Activated naive CD4-positive, alpha-beta T cell treated with anti-CD3 and anti-CD28 coated beads, Interleukin-2, amount 10 ng/mL, durations not matched to agents 7 days and 5 days (primary cell): Measurements from ENCODE around the gene FBXO8.
"Not testable (repeated sequence)": the region's sequence is repeated elsewhere in the genome, so short reads cannot be mapped to it uniquely, and the experiment has no call there.

Source experiments
- CTCF ChIA-PET: fragments of 350-600 bp; sonication (Branson Sonifier 250); formaldehyde crosslinking; loops from one replicate; lab custom pipeline; 2021; ENCODE audit warnings: antibody characterized with exemption; lab: Charles Lee
- DNase-seq: peaks from one replicate; pipeline ENCODE4 v3.0.0-alpha.2; 2020
- H3K27ac Mint-ChIP-seq: one replicate; pipeline ENCODE4 v1.8.0; 2021; ENCODE audit warnings: mild to moderate bottlenecking, moderate library complexity, mixed read lengths
- H3K27me3 Mint-ChIP-seq: one replicate; pipeline ENCODE4 v1.8.0; 2021; ENCODE audit warnings: mild to moderate bottlenecking, mixed read lengths
- H3K36me3 Mint-ChIP-seq: one replicate; pipeline ENCODE4 v1.8.0; 2021; ENCODE audit warnings: mixed read lengths
- H3K4me1 Mint-ChIP-seq: one replicate; pipeline ENCODE4 v1.8.0; 2021; ENCODE audit warnings: mixed read lengths
- H3K4me3 Mint-ChIP-seq: one replicate; pipeline ENCODE4 v1.8.0; 2021; ENCODE audit warnings: mild to moderate bottlenecking, moderate library complexity, mixed read lengths
- H3K9me3 Mint-ChIP-seq: one replicate; pipeline ENCODE4 v1.8.0; 2021; ENCODE audit warnings: mixed read lengths

The FBXO8 gene

DNA sequence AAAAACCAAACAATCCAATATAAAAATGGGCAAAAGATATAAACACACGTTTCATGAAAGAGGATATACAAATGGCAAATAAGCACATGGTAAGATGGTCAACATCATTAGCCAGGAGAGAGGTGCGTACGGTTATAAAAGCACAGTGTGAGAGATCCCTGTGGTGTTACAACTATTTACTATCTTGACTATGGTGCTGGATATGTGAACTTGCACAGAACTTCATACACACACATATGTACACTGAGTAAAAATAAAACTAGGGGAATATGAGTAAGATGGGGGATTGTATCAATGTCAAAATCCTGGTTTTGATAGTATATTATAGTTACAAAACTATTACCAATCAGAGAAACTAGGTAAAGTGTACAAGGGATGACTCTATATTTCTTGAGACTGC lies 8.4 kb downstream of the FBXO8 start:
- no peak for DNase-seq
- CTCF ChIA-PET = no interaction called here
- peaks cover 6% of the 10 kb centered on the region for H3K4me1 Mint-ChIP-seq
- no peaks in the 10 kb centered on the region for H3K9me3 Mint-ChIP-seq
- H3K36me3 Mint-ChIP-seq = peaks cover 8% of the 10 kb centered on the region
- no peak overlapping the region for H3K4me3 Mint-ChIP-seq
- H3K27ac Mint-ChIP-seq = no peak overlapping the region
- no peaks in the 10 kb centered on the region for H3K27me3 Mint-ChIP-seq

DNA sequence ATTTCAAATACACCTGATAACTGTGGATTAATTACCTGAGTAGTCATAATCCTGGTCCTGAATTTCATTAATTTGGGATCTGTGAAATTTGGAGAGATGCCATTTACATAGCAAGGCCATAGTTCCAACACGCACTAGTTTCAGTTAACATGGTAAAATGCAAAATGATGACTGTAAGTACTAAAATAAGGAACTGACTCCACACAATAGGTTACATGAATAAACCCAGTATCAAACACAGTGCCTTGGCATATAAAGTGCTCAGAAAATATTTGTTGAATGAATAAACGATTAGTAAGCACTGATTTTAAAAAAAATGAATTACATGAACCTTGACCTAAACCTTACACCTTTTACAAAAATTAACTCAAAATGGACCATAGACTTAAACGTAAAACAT lies 9.0 kb downstream of the FBXO8 start:
- no peaks in the 10 kb centered on the region for H3K9me3 Mint-ChIP-seq
- H3K4me3 Mint-ChIP-seq = no peak overlapping the region
- H3K27me3 Mint-ChIP-seq = no peaks in the 10 kb centered on the region
- DNase-seq = no peak
- no peak overlapping the region for H3K27ac Mint-ChIP-seq
- peaks cover 2% of the 10 kb centered on the region for H3K4me1 Mint-ChIP-seq
- H3K36me3 Mint-ChIP-seq = peaks cover 4% of the 10 kb centered on the region
- CTCF ChIA-PET = no interaction called here

DNA sequence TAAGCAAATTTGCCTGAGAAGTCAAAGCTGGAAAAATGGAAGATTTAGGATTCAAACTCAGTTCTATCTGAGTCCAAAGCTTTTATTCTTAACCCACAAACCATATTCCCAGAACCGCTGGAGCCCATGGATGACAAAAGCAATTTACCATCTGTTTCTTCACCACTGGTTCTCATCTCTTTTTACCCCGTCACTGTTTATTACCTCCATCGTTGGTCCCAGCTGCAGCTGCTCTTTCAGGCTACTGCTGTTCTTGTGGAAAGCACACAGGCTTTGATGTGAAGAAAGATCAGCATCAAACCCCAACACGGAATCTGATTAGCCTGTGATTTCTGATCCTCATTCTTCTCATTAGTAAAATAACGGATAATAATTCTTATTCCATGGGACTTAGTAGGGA lies 9.5 kb downstream of the FBXO8 start:
- DNase-seq = no peak
- no peaks in the 10 kb centered on the region for H3K4me1 Mint-ChIP-seq

DNA sequence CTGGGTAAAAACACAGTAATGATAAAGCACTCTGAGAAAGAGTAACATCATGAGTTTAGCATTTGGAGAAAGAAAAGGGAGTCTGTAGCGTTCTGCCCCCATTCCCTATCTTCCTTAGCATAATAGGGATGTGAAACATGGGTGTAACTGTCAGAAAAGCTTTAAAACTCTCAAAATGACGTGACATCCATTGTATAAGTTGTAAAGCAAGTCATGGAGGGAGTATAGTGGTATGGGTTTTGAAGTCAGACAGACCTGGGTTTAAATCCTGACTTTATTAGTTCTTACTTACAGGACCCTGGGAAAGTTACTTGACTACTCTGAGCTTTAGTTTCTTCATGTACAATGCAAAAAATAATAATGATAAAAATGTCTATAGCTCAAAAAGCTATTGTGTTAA lies 17.1 kb downstream of the FBXO8 start:
- Mint-ChIP-seq H3K4me1 (no peaks in the 10 kb centered on the region), H3K9me3 (no peaks in the 10 kb centered on the region), H3K4me3 (no peak overlapping the region), H3K36me3 (peaks cover 5% of the 10 kb centered on the region), H3K27me3 (no peaks in the 10 kb centered on the region), H3K27ac (no peak overlapping the region)
- CTCF ChIA-PET = interaction anchor here (1.3 kb wide), 1 partner anchor 44 kb away, joined by 3 read pairs; no protein-coding TSS in a partner anchor
- no peak for DNase-seq

More for the DNA sequence above, 9.5 kb downstream of the FBXO8 start:
- H3K4me3 Mint-ChIP-seq = no peak overlapping the region
- CTCF ChIA-PET = no interaction called here
- peaks cover 2% of the 10 kb centered on the region for H3K36me3 Mint-ChIP-seq
- H3K9me3 Mint-ChIP-seq = no peaks in the 10 kb centered on the region
- no peaks in the 10 kb centered on the region for H3K27me3 Mint-ChIP-seq
- H3K27ac Mint-ChIP-seq = no peak overlapping the region

DNA sequence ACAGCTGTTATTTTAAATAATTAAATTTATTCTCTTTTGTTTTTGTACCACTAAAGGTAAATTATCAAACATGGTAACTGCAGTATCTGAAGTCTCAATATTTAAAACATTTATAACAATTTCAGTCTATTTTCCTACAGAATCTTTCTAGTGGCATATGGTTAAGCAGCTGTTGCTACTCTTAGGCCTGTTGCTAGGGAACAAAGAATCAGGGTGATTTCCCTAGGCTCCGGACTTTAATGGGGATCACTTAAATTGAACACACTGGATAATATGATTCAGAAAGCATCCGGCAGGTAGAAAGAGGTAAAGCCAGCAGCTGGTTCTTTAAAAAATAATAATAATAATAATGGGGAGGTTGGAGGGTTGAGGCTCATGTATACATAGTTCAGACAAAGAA lies 17.6 kb downstream of the FBXO8 start:
- no peaks in the 10 kb centered on the region for H3K4me1 Mint-ChIP-seq
- CTCF ChIA-PET = no interaction called here
- H3K36me3 Mint-ChIP-seq = peaks cover 5% of the 10 kb centered on the region

DNA sequence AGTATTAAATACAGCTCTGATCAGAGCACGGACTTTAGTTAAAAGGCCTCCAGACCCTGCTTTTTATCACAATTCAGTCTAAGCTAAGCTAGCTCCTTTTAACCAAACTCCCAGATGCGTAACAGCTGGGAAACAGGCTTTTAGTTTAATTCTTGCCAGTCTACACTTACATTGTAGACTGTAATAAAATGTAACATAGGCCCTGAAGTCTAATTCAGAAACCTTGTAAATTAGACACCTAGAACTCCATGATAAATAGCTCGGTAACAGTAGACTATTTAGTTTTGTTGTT lies 20.1 kb downstream of the FBXO8 start:
- no peaks in the 10 kb centered on the region for H3K9me3 Mint-ChIP-seq
- peaks cover 4% of the 10 kb centered on the region for H3K36me3 Mint-ChIP-seq
- CTCF ChIA-PET = no interaction called here
- no peak for DNase-seq
- no peak overlapping the region for H3K27ac Mint-ChIP-seq
- no peaks in the 10 kb centered on the region for H3K4me1 Mint-ChIP-seq
- H3K4me3 Mint-ChIP-seq = no peak overlapping the region
- H3K27me3 Mint-ChIP-seq = no peaks in the 10 kb centered on the region

More for the DNA sequence above, 17.6 kb downstream of the FBXO8 start:
- no peaks in the 10 kb centered on the region for H3K27me3 Mint-ChIP-seq
- H3K9me3 Mint-ChIP-seq = no peaks in the 10 kb centered on the region
- DNase-seq = no peak
- H3K4me3 Mint-ChIP-seq = no peak overlapping the region
- H3K27ac Mint-ChIP-seq = no peak overlapping the region

DNA sequence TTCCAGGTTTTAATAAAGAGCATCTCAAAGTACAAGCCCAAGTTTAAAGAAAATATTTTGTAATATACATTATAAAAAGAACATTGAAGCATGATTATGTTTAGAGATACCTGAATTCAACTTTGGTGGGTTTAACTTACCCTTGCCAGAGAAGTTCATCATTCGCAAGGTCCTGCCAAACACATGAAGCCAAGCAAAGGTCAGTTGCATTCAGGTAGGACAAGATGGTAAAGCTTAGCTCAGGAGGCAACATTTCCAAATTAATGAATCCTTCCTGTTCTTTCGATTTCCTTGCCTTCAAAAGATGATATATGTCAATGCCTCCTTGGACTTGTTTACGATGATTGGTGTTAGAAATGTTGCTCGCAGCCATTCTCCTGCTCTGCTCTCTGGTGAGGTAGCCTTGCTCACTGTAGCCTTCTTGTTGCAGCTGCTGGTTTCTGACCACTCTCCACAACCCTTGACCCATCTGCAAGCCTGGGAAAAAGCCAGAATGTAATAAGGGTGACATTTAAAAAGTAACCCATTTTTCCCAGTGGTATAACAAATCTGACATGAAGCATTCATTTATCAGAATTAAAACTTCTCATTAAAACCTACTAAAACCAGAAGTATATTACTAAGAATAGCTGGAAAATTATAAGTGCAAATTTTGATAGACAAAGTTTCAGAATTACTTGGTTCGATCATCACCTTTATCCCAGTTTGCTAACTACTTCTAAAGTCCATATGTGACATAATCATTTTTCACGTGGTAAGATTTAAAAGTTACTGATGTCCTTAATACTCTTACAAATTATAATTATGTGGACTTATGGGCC lies 20.6 kb downstream of the FBXO8 start:
- H3K4me1 Mint-ChIP-seq = no peaks in the 10 kb centered on the region
- H3K4me3 Mint-ChIP-seq = no peak overlapping the region
- no peaks in the 10 kb centered on the region for H3K9me3 Mint-ChIP-seq
- H3K27ac Mint-ChIP-seq = no peak overlapping the region
- CTCF ChIA-PET = no interaction called here
- peaks cover 4% of the 10 kb centered on the region for H3K36me3 Mint-ChIP-seq
- no peaks in the 10 kb centered on the region for H3K27me3 Mint-ChIP-seq
- no peak for DNase-seq

DNA sequence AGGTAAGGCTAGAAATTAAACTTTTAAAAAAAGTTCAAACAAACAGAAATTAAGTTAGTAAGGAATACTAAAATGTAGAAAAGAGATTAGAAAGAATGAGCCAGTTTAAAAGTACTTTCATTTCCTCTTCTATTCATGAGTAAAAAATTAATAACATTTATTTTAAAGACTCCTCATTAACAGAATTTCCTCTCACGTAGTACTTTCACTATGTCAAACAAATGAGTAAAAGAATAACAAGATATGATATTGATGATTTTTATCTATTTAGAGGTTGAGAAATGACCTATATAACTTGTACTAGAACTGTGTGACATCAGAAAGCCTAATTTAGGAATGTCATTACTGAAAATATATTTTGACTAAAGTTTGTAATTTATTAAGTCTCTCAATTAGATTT lies 22.0 kb downstream of the FBXO8 start:
- H3K9me3 Mint-ChIP-seq, H3K36me3 Mint-ChIP-seq, H3K4me3 Mint-ChIP-seq, CTCF ChIA-PET, DNase-seq, H3K4me1 Mint-ChIP-seq, H3K27ac Mint-ChIP-seq, H3K27me3 Mint-ChIP-seq: not testable (repeated sequence)

DNA sequence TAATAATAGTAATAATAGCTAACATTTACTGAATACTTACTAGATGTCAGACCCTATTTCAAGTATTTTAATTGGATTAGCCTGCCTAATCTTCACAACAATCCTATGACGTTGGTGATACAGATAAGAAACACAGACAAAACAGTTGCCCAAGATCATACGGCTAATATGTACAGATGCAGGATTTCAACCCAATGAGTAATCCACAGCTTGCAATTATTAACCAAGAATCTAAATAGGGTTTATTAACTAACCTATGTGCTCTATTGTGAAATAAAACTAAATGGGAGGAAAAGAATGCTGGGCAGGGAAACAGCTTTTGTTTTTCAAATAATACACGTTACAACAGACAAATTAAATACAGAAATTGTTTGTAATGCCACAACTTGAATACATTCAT lies 23.4 kb downstream of the FBXO8 start:
- CTCF ChIA-PET = no interaction called here
- H3K9me3 Mint-ChIP-seq = no peaks in the 10 kb centered on the region
- no peak overlapping the region for H3K4me3 Mint-ChIP-seq
- H3K4me1 Mint-ChIP-seq = no peaks in the 10 kb centered on the region
- peaks cover 8% of the 10 kb centered on the region for H3K36me3 Mint-ChIP-seq
- H3K27me3 Mint-ChIP-seq = no peaks in the 10 kb centered on the region
- DNase-seq = no peak
- no peak overlapping the region for H3K27ac Mint-ChIP-seq

DNA sequence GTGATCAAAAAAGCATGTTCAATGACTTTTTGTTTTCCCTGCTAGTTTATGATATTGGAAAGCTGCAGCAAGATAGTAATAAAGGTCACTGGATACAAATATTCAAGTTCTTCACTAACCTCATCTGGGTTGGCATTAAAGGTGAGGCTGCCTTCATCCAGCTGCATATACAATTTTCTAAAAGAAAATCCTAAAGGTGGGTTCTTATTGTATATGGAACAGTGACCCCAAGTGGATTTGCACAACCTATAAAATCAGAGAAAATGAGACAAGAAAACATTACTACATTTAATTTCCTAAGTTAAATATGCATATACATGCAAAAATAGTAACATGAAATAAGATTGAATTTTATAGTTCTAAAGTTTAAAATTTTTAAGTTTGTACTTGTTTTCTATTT lies 23.9 kb downstream of the FBXO8 start:
- CTCF ChIA-PET = no interaction called here
- Mint-ChIP-seq H3K4me3 (no peak overlapping the region), H3K9me3 (no peaks in the 10 kb centered on the region), H3K27ac (no peak overlapping the region), H3K4me1 (no peaks in the 10 kb centered on the region), H3K36me3 (peaks cover 8% of the 10 kb centered on the region), H3K27me3 (no peaks in the 10 kb centered on the region)
- DNase-seq = no peak

DNA sequence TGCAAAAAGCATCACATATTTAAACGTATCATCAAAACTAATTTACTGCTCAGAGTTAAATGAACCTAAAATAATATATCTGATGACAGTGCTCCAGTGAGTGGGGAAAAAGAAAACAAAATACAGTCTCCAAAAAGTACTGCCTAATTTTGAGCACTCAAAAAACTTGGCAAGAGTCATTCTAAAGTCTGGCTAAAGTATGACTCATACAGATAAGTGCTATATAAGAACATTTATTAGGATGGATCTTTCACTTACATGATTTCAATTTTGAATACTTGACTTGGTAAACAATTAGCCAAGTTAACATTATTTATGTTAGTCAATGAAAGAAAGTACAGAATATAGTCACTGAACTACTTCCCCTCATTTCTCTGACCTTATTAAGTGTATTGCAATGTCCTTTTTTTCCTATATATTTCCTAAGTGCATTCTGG lies 27.2 kb downstream of the FBXO8 start:
- Mint-ChIP-seq H3K27me3 (no peaks in the 10 kb centered on the region), H3K9me3 (no peaks in the 10 kb centered on the region), H3K4me1 (peaks cover 13% of the 10 kb centered on the region), H3K4me3 (no peak overlapping the region), H3K27ac (no peak overlapping the region), H3K36me3 (peaks cover 12% of the 10 kb centered on the region)
- DNase-seq = no peak
- CTCF ChIA-PET = no interaction called here

DNA sequence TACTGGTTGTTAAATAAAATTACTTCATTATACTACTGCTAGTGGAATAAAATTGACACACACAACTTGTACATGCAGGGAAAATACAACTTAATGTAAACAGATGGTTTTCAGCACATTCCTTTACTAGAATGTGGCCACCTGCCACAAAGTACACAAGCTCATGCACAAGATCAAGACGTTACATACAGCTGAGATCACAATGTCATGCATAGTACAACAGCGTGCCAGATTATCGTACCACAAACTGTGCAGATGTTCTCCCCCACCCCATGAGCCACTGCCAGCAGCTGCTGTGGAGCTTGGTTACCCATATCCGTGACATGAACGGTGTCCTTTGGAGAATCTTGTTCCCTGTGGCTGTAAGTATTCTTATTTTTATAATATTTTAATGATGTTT lies 27.7 kb downstream of the FBXO8 start:
- Mint-ChIP-seq H3K27ac (no peak overlapping the region), H3K4me1 (peaks cover 13% of the 10 kb centered on the region), H3K36me3 (peaks cover 12% of the 10 kb centered on the region), H3K27me3 (no peaks in the 10 kb centered on the region), H3K4me3 (no peak overlapping the region), H3K9me3 (no peaks in the 10 kb centered on the region)
- CTCF ChIA-PET = no interaction called here
- DNase-seq = no peak

DNA sequence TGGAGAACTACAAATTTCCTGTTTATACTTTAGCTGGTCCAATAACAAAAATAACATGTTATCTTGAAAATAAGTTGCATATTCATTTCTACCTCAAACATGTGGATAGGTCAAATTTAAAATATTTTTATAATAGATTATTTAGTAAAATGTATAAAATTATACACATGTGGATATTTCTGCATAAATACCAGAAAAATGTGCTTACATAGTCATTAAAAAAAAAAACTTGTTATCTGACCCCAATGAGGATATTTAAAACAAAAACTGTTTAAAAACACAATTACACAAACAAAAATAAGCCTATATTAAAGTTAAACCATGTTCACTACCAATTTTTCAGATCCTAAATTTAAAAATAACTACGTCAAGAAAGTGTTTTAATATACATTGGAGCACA lies 28.1 kb downstream of the FBXO8 start:
- CTCF ChIA-PET = no interaction called here
- H3K4me3 Mint-ChIP-seq = no peak overlapping the region
- H3K27ac Mint-ChIP-seq = no peak overlapping the region
- H3K4me1 Mint-ChIP-seq = peaks cover 13% of the 10 kb centered on the region
- H3K9me3 Mint-ChIP-seq = no peaks in the 10 kb centered on the region
- peaks cover 12% of the 10 kb centered on the region for H3K36me3 Mint-ChIP-seq
- no peak for DNase-seq
- no peaks in the 10 kb centered on the region for H3K27me3 Mint-ChIP-seq

DNA sequence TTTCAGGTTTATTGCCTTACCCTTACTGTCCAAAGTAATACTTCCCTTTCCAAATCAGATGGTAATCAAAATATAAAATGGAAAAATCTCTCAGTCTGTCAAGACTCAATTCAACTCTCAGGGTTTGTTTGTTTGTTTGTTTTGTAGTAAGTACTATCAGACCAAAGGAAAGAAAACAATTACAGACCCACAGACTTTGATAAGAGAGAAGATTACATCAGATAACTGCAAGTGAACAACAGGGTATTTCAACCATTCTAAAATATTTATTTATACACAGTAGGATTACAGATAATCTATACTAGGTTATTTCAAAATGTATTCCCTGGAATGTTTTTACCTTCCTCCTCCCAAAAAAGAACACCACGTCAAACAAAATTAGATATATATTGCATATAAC lies 28.9 kb downstream of the FBXO8 start:
- Mint-ChIP-seq H3K36me3 (peaks cover 11% of the 10 kb centered on the region), H3K9me3 (no peaks in the 10 kb centered on the region), H3K27me3 (no peaks in the 10 kb centered on the region), H3K4me1 (peaks cover 13% of the 10 kb centered on the region), H3K27ac (no peak overlapping the region), H3K4me3 (no peak overlapping the region)
- DNase-seq = no peak
- CTCF ChIA-PET = no interaction called here

DNA sequence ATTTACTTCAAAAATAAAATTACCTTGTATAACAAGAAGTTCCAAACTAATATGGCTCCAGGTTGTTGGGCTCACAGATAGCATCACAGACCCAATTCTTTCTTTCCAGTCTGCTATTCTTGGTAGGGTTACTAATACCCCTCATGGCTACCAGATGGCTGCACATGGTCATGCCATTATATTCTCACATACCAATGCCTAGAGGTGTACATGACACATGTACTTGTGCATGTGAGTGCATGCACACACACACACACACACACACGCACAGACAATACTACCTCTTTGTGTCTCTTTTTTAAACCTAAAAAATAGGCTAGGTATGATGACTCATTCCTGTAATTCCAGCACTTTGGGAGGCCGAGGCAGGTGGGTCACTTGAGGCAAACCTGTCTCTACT lies 31.1 kb downstream of the FBXO8 start:
- H3K4me1 Mint-ChIP-seq = peaks cover 13% of the 10 kb centered on the region
- H3K27ac Mint-ChIP-seq = no peak overlapping the region
- peaks cover 9% of the 10 kb centered on the region for H3K36me3 Mint-ChIP-seq
- DNase-seq = no peak
- H3K9me3 Mint-ChIP-seq = no peaks in the 10 kb centered on the region
- CTCF ChIA-PET = no interaction called here
- no peaks in the 10 kb centered on the region for H3K27me3 Mint-ChIP-seq
- H3K4me3 Mint-ChIP-seq = no peak overlapping the region
